HG03103 (cell line): ENCODE results near the gene PLK4.

Source experiments
- ATAC-seq: cut with Tn5 transposase; IDR thresholded peaks from one replicate; pipeline ENCODE4 v1.9.1; 2021; ENCODE audit warnings: low read depth; ENCODE audit not compliant: unreplicated experiment

PLK4 gene

GRCh38 chr4:127880763-127881562 is at the start of gene PLK4:
PLK4 (plus strand) TSS chr4:127880893; CDS start chr4:127881135, 242 bp downstream.
- peak; percentile 91 for ATAC-seq

GRCh38 chr4:127832585-127832984 is 48.1 kb upstream of the PLK4 start:
- ATAC-seq = peak; percentile 71

GRCh38 chr4:127843704-127844600 is 36.7 kb upstream of the PLK4 start:
- ATAC-seq = no peak

- ATAC-seq = no peak
Measured at GRCh38 chr4:127844601-127845116, 36.0 kb upstream of the PLK4 start.

- no peak for ATAC-seq
Measured at GRCh38 chr4:127846061-127846460, 34.6 kb upstream of the PLK4 start.

GRCh38 chr4:127846765-127847164 is 33.9 kb upstream of the PLK4 start:
- no peak for ATAC-seq

- ATAC-seq = no peak
Measured at GRCh38 chr4:127849505-127850234, 31.0 kb upstream of the PLK4 start.

- ATAC-seq = no peak
Measured at GRCh38 chr4:127852661-127853060, 28.0 kb upstream of the PLK4 start.

GRCh38 chr4:127856196-127856812 is 24.4 kb upstream of the PLK4 start:
- peak; percentile 17 for ATAC-seq

- peak; percentile 79 for ATAC-seq
Measured at GRCh38 chr4:127856813-127857447, 23.8 kb upstream of the PLK4 start.

- no peak for ATAC-seq
Measured at GRCh38 chr4:127857641-127858040, 23.1 kb upstream of the PLK4 start.

- ATAC-seq = no peak
Measured at GRCh38 chr4:127868196-127868595, 12.5 kb upstream of the PLK4 start.

- ATAC-seq = no peak
Measured at GRCh38 chr4:127870281-127870680, 10.4 kb upstream of the PLK4 start.

- no peak for ATAC-seq
Measured at GRCh38 chr4:127870688-127871087, 10.0 kb upstream of the PLK4 start.

GRCh38 chr4:127875791-127876190 is 4.9 kb upstream of the PLK4 start:
- no peak for ATAC-seq

- peak; percentile 29 for ATAC-seq
Measured at GRCh38 chr4:127881563-127881864, 821 bp downstream of the PLK4 start.

GRCh38 chr4:127888559-127888958 is 7.9 kb downstream of the PLK4 start:
- ATAC-seq = no peak

- ATAC-seq = no peak
Measured at GRCh38 chr4:127889903-127890302, 9.2 kb downstream of the PLK4 start.

- no peak for ATAC-seq
Measured at GRCh38 chr4:127896069-127896468, 15.4 kb downstream of the PLK4 start.

- ATAC-seq = no peak
Measured at GRCh38 chr4:127896528-127896927, 15.8 kb downstream of the PLK4 start.
